GM18499 (cell line): ENCODE measurements around the gene COA7.
"Not testable (repeated sequence)": the region's sequence is repeated elsewhere in the genome, so short reads cannot be mapped to it uniquely, and the experiment has no call there.

Experiments
- ATAC-seq: cut with Tn5 transposase; IDR thresholded peaks from one replicate; pipeline ENCODE4 v1.9.1; 2021; ENCODE audit warnings: moderate number of reproducible peaks; ENCODE audit not compliant: insufficient read depth, unreplicated experiment

COA7 gene

GRCh38 chr1:52697795-52698674 is at the start of gene COA7:
TSS of gene COA7 (minus strand) at chr1:52698347. CDS start at chr1:52698326, 21 bp downstream.
- no peak for ATAC-seq

- no peak for ATAC-seq
These were observed 49.3 kb upstream of the COA7 start for GRCh38 chr1:52747450-52747849.

- no peak for ATAC-seq
These were observed 48.0 kb upstream of the COA7 start for GRCh38 chr1:52746189-52746588.

GRCh38 chr1:52741259-52741658 is 43.1 kb upstream of the COA7 start:
- ATAC-seq: no peak

- ATAC-seq: no peak
These were observed 41.7 kb upstream of the COA7 start for GRCh38 chr1:52739699-52740467.

- no peak for ATAC-seq
These were observed 40.7 kb upstream of the COA7 start for GRCh38 chr1:52738893-52739292.

GRCh38 chr1:52738148-52738547 is 40.0 kb upstream of the COA7 start:
- ATAC-seq: no peak

- ATAC-seq: not testable (repeated sequence)
These were observed 37.2 kb upstream of the COA7 start for GRCh38 chr1:52735371-52735770.

- ATAC-seq: no peak
These were observed 35.2 kb upstream of the COA7 start for GRCh38 chr1:52733368-52733767.

- no peak for ATAC-seq
These were observed 30.0 kb upstream of the COA7 start for GRCh38 chr1:52727956-52728656.

- ATAC-seq: no peak
These were observed 29.0 kb upstream of the COA7 start for GRCh38 chr1:52727114-52727586.

- ATAC-seq: peak; percentile 76
These were observed 28.3 kb upstream of the COA7 start, which contains the start of gene ZYG11B for GRCh38 chr1:52726265-52727113. TSS of gene ZYG11B (plus strand) at chr1:52726453. CDS start at chr1:52726654, 201 bp downstream.

GRCh38 chr1:52725903-52726264 is 27.7 kb upstream of the COA7 start:
- ATAC-seq: no peak

- no peak for ATAC-seq
These were observed 25.1 kb upstream of the COA7 start for GRCh38 chr1:52723260-52723659.

- not testable (repeated sequence) for ATAC-seq
These were observed 17.1 kb upstream of the COA7 start for GRCh38 chr1:52715296-52715695.

GRCh38 chr1:52713590-52713989 is 15.4 kb upstream of the COA7 start:
- ATAC-seq: no peak

GRCh38 chr1:52709016-52709415 is 10.9 kb upstream of the COA7 start:
- ATAC-seq: no peak

GRCh38 chr1:52707927-52708655 is 9.9 kb upstream of the COA7 start:
- no peak for ATAC-seq
